GM12878 (cell line): Measurements from ENCODE around the gene IDI1.

Experiments
- CEBPB ChIP-seq, 2 experiments: fragments of 150-350 bp in 1 of 2; IDR thresholded peaks; 2 replicates each; pipeline ENCODE4 v1.6.1; 2012 to 2014; ENCODE audit warnings: low read depth in 2 of 2, low read length in 2 of 2, borderline replicate concordance in 1 of 2, inconsistent platforms in 1 of 2
- MXI1 ChIP-seq: fragments of 150-350 bp; IDR thresholded peaks from 2 replicates; pipeline ENCODE4 v1.6.1; 2011; ENCODE audit warnings: low read depth, mild to moderate bottlenecking, inconsistent platforms, low read length, improper control_type of control experiment
- POLR2AphosphoS5 ChIP-seq: IDR thresholded peaks from 2 replicates; pipeline ENCODE4 v1.6.1; 2011; ENCODE audit warnings: mild to moderate bottlenecking, low read length, inconsistent platforms
- SPI1 ChIP-seq: IDR thresholded peaks from 2 replicates; pipeline ENCODE4 v1.6.1; 2011; ENCODE audit warnings: low read depth, mild to moderate bottlenecking, low read length, moderate library complexity, borderline replicate concordance; ENCODE audit not compliant: insufficient read depth

GRCh38 chr10:1009071-1009494 lies 39.8 kb downstream of the IDI1 start:
- TF ChIP-seq POLR2AphosphoS5 (no peak; the same call in 1 of the 2 replicates), CEBPB (IDR thresholded peaks at IDR 0.05; ENCODE audit: borderline replicate concordance in 1 of 2, low read depth in 2 of 2, low read length in 2 of 2) (no peak), SPI1 (no peak), MXI1 (no peak)
